ENCODE results near the gene RRP1. TPM values are rescaled to one million over a fixed set of nuclear protein-coding genes. Genes with fewer than 3 reads are reported as not detected.

Gene RRP1
- total and polyA plus RNA-seq, 9 of the 15 experiments (the other 6 are each of a cell fraction or from before 2014, with no cell fraction given): 0.89 to 105 (median 51.6) TPM

GRCh38 chr21:43824333-43825241 is 35.2 kb downstream of the RRP1 start (continued):
- TF ChIP-seq YY1 (IDR thresholded peaks at IDR 0.05; ENCODE audit: borderline replicate concordance in 1 of 3, control insufficient read depth in 1 of 3, extremely low read depth in 1 of 3, insufficient read depth in 3 of 3, insufficient read length in 1 of 3, insufficient replicate concordance in 2 of 3, low read depth in 1 of 3, low read length in 2 of 3) (no peak), TEAD4 (IDR thresholded peaks at IDR 0.05; ENCODE audit: low read length) (no peak), TEAD4 (CRISPR knock-in tag; IDR thresholded peaks at IDR 0.05; ENCODE audit: borderline replicate concordance) (no peak), RFX5 (IDR thresholded peaks at IDR 0.05; ENCODE audit: low read depth, low read length) (no peak), MYC (IDR thresholded peaks at IDR 0.05; ENCODE audit: low read depth, low read length) (no peak), MYC (CRISPR knock-in tag; IDR thresholded peaks at IDR 0.05; ENCODE audit: borderline replicate concordance, low read depth) (no peak), EZH2 (IDR thresholded peaks at IDR 0.05; ENCODE audit: borderline replicate concordance, low read depth, low read length) (no peak), LARP7 (IDR thresholded peaks at IDR 0.05) (no peak), E2F4 (CRISPR knock-in tag; IDR thresholded peaks at IDR 0.05; ENCODE audit: low read depth) (no peak), ZKSCAN8 (CRISPR knock-in tag; IDR thresholded peaks at IDR 0.05) (no peak), CCNT2 (IDR thresholded peaks at IDR 0.05; ENCODE audit: borderline replicate concordance, extremely low read depth, insufficient read length, low read depth, low read length) (no peak), ZNF316 (IDR thresholded peaks at IDR 0.05) (no peak), POLR3A (IDR thresholded peaks at IDR 0.05; ENCODE audit: borderline replicate concordance, extremely low read depth, insufficient read depth, insufficient read length) (no peak), ZNF436 (CRISPR knock-in tag; IDR thresholded peaks at IDR 0.05) (no peak), HNRNPK (IDR thresholded peaks at IDR 0.05; ENCODE audit: low read depth, low read length, poor library complexity, severe bottlenecking) (no peak), SMAD1 (IDR thresholded peaks at IDR 0.05; ENCODE audit: low read depth, low read length, partially characterized antibody) (no peak), SREBF2 (CRISPR knock-in tag; IDR thresholded peaks at IDR 0.05) (no peak), EP400 (IDR thresholded peaks at IDR 0.05) (no peak), EWSR1 (IDR thresholded peaks at IDR 0.05; ENCODE audit: borderline replicate concordance, low read depth, partially characterized antibody) (no peak), PHF8 (IDR thresholded peaks at IDR 0.05; ENCODE audit: borderline replicate concordance, low read length) (peak; percentile 8; the same call in 1 of the 2 replicates), ZNF41 (CRISPR knock-in tag; conservative IDR thresholded peaks at IDR 0.05) (no peak), XRCC5 (IDR thresholded peaks at IDR 0.05; ENCODE audit: low read depth, low read length) (no peak; the same call in 1 of the 2 replicates), IRF1 (CRISPR knock-in tag; IDR thresholded peaks at IDR 0.05; ENCODE audit: borderline replicate concordance) (no peak), ZNF395 (CRISPR knock-in tag; IDR thresholded peaks at IDR 0.05) (peak; percentile 60; the same call in 1 of the 2 replicates)

Data from K562 (cell line).